Panc1 (cell line): ENCODE data around the gene ATF7.

Source experiments
- TF ChIP-seq, protein P1 (sequence below): fragments of 450-650 bp; IDR thresholded peaks from 2 replicates; pipeline ENCODE4 v1.5.1; 2017; ENCODE audit warnings: mild to moderate bottlenecking
- TF ChIP-seq, protein P2 (sequence below), 2 experiments: IDR thresholded peaks; 2 replicates each; pipeline ENCODE4 v1.6.1; 2011 to 2012; ENCODE audit warnings: low read depth in 2 of 2, control low read depth in 1 of 2, low read length in 1 of 2, mild to moderate bottlenecking in 1 of 2, moderate library complexity in 1 of 2; ENCODE audit not compliant: insufficient read depth in 1 of 2

DNA sequence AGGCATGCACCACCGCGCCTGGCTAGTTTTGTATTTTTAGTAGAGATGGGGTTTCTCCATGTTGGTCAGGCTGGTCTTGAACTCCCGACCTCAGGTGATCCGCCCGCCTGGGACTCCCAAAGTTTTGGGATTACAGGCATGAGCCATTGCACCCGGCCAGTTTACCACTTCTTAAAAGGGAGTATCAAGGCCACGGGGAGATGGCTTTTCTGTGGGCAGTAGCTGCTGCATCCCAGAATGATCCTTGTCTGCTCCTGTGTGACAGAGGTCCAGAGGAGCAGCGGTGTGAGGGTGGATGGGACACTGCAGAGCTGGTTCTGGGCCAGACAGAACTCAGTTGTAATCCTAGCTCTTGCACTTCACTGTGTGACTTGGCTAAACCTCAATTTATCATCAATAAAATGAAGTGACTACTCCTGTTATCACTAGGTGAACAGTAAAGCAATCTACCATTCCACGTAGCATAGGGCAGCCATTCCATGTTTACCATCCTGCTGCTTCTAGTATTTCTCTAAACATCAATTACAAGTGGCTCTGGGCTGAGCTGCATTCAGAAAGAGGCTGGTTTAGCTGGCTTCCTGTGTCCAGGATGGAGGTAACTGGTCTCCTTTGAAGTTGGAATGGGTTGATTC is 115.9 kb downstream of the ATF7 start:
- TF ChIP-seq, protein P1, sequence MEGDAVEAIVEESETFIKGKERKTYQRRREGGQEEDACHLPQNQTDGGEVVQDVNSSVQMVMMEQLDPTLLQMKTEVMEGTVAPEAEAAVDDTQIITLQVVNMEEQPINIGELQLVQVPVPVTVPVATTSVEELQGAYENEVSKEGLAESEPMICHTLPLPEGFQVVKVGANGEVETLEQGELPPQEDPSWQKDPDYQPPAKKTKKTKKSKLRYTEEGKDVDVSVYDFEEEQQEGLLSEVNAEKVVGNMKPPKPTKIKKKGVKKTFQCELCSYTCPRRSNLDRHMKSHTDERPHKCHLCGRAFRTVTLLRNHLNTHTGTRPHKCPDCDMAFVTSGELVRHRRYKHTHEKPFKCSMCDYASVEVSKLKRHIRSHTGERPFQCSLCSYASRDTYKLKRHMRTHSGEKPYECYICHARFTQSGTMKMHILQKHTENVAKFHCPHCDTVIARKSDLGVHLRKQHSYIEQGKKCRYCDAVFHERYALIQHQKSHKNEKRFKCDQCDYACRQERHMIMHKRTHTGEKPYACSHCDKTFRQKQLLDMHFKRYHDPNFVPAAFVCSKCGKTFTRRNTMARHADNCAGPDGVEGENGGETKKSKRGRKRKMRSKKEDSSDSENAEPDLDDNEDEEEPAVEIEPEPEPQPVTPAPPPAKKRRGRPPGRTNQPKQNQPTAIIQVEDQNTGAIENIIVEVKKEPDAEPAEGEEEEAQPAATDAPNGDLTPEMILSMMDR: no peak
- TF ChIP-seq, protein P2, sequence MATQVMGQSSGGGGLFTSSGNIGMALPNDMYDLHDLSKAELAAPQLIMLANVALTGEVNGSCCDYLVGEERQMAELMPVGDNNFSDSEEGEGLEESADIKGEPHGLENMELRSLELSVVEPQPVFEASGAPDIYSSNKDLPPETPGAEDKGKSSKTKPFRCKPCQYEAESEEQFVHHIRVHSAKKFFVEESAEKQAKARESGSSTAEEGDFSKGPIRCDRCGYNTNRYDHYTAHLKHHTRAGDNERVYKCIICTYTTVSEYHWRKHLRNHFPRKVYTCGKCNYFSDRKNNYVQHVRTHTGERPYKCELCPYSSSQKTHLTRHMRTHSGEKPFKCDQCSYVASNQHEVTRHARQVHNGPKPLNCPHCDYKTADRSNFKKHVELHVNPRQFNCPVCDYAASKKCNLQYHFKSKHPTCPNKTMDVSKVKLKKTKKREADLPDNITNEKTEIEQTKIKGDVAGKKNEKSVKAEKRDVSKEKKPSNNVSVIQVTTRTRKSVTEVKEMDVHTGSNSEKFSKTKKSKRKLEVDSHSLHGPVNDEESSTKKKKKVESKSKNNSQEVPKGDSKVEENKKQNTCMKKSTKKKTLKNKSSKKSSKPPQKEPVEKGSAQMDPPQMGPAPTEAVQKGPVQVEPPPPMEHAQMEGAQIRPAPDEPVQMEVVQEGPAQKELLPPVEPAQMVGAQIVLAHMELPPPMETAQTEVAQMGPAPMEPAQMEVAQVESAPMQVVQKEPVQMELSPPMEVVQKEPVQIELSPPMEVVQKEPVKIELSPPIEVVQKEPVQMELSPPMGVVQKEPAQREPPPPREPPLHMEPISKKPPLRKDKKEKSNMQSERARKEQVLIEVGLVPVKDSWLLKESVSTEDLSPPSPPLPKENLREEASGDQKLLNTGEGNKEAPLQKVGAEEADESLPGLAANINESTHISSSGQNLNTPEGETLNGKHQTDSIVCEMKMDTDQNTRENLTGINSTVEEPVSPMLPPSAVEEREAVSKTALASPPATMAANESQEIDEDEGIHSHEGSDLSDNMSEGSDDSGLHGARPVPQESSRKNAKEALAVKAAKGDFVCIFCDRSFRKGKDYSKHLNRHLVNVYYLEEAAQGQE (IDR thresholded peaks at IDR 0.05; ENCODE audit: insufficient read depth in 1 of 2, low read depth in 2 of 2, low read length in 1 of 2): no peak
